K562 (cell line): Measurements from ENCODE around the gene GTF2I. TPM values are rescaled to one million over a fixed set of nuclear protein-coding genes. Genes with fewer than 3 reads are reported as not detected.

Experiments
- ATAC-seq: fragments of 200-7000 bp; cut with Tn5 transposase; 3 replicates; pipeline ENCODE4 v1.9.1; 2020; ENCODE audit warnings: moderate library complexity
- BruUV-seq: library from RNA; stranded (reverse); fragments of 400-500 nt; replicated peaks from 2 replicates; lab custom pipeline; 2021; lab: Mats Ljungman, UMichigan
- CTCF ChIA-PET: fragments of 300-600 bp; formaldehyde crosslinking; extraction: SDS; loops from one replicate; lab custom pipeline; 2021; ENCODE audit warnings: low intra/inter-chr PET ratio; lab: Yijun Ruan, JAX
- POLR2A ChIA-PET: fragments of 300-600, 350-650 bp; sonication (Branson Sonifier 250); formaldehyde crosslinking; extraction: SDS; loops from one replicate; lab custom pipeline; 2021; ENCODE audit warnings: antibody characterized with exemption, inconsistent platforms; lab: Yijun Ruan, JAX
- DNase-seq, 4 experiments: peaks; one replicate each; pipeline versions ENCODE4 v3.0.0 to v3.0.0-alpha.2; 2011 to 2018; ENCODE audit warnings: low spot score in 3 of 4, mixed read lengths in 3 of 4; ENCODE audit errors: extremely low read depth in 1 of 4
- FAIRE-seq: peaks from 2 replicates; lab custom pipeline; 2011; peaks lifted over from hg19 to GRCh38; lab: Jason Lieb, UNC
- H2AFZ ChIP-seq: 2 replicates; pipeline ENCODE4 v1.6.0; 2011; ENCODE audit warnings: low read depth, low read length, control low read depth, inconsistent platforms
- H3K27ac ChIP-seq: fragments of 200-600 bp; 3 replicates; pipeline ENCODE4 v1.8.0; 2011; ENCODE audit warnings: low read depth, mild to moderate bottlenecking, control low read depth, inconsistent platforms, low read length, moderate library complexity, mixed read lengths; ENCODE audit errors: extremely low read depth
- H3K27me3 ChIP-seq, 2 experiments: fragments of 300-600 bp in 1 of 2; 2 replicates in 1 of 2; 3 replicates in 1 of 2; pipeline versions ENCODE4 v1.6.0 to v1.8.0; 2011; ENCODE audit warnings: inconsistent platforms in 2 of 2, low read length in 2 of 2, mild to moderate bottlenecking in 1 of 2, mixed read lengths in 1 of 2, moderate library complexity in 1 of 2; ENCODE audit not compliant: control insufficient read depth in 2 of 2, insufficient read depth in 2 of 2
- H3K36me3 ChIP-seq: fragments of 300-600 bp; 3 replicates; pipeline ENCODE4 v1.8.0; 2011; ENCODE audit warnings: mild to moderate bottlenecking, low read length, inconsistent platforms; ENCODE audit not compliant: control insufficient read depth, insufficient read depth
- H3K4me1 ChIP-seq, 2 experiments: fragments of 200-600 bp in 1 of 2; replicated peaks in 1 of 2; 2 replicates in 1 of 2; 3 replicates in 1 of 2; pipeline versions ENCODE4 v1.5.1 to v1.8.0; 2011; ENCODE audit warnings: inconsistent platforms in 2 of 2, low read length in 2 of 2, mild to moderate bottlenecking in 1 of 2, mixed read lengths in 1 of 2, moderate library complexity in 1 of 2; ENCODE audit not compliant: control insufficient read depth in 2 of 2, insufficient read depth in 2 of 2
- H3K4me2 ChIP-seq: 2 replicates; pipeline ENCODE4 v1.6.1; 2011; ENCODE audit warnings: low read length, control low read depth, inconsistent platforms, mixed read lengths; ENCODE audit not compliant: insufficient read depth
- H3K4me3 ChIP-seq: fragments of 200-600 bp; sonication (generic), shearing (Covaris generic); 2 replicates; pipeline ENCODE4 v1.5.1; 2016; ENCODE audit warnings: control low read depth, inconsistent platforms
- H3K79me2 ChIP-seq: fragments of 200-600 bp; 3 replicates; pipeline ENCODE4 v1.8.0; 2011; ENCODE audit warnings: low read length, inconsistent platforms; ENCODE audit not compliant: control insufficient read depth, insufficient read depth
- H3K9ac ChIP-seq, 2 experiments: 2 replicates each; pipeline versions ENCODE4 v1.6.0 to v1.6.1; 2011; ENCODE audit warnings: low read depth in 2 of 2, low read length in 2 of 2, control low read depth in 1 of 2, inconsistent platforms in 1 of 2, mild to moderate bottlenecking in 1 of 2, mixed read lengths in 1 of 2; ENCODE audit not compliant: insufficient read depth in 1 of 2
- H3K9me1 ChIP-seq: one replicate; pipeline ENCODE4 v1.6.0; 2011; ENCODE audit warnings: inconsistent platforms, mild to moderate bottlenecking, low read length, moderate library complexity; ENCODE audit not compliant: control insufficient read depth, insufficient read depth
- H3K9me3 ChIP-seq: replicated peaks from 2 replicates; pipeline ENCODE4 v1.5.1; 2011; ENCODE audit warnings: low read depth, low read length, inconsistent platforms; ENCODE audit not compliant: control insufficient read depth, insufficient read depth
- H4K20me1 ChIP-seq: replicated peaks from 2 replicates; pipeline ENCODE4 v1.6.1; 2011; ENCODE audit warnings: low read length, inconsistent platforms, mixed read lengths; ENCODE audit not compliant: control insufficient read depth, insufficient read depth
- RAD21 ChIP-seq, 2 experiments: fragments of 250-450 bp in 1 of 2; fragments of 450-650 bp in 1 of 2; sonication (Bioruptor Pico) in 1 of 2; formaldehyde crosslinking in 1 of 2; IDR thresholded peaks in 1 of 2; conservative IDR thresholded peaks in 1 of 2; 2 replicates each; pipeline versions ENCODE4 v1.4.0 to v1.8.0; 2020 to 2022; ENCODE audit warnings: mild to moderate bottlenecking in 2 of 2, moderate library complexity in 1 of 2
- SUPT5H ChIP-seq: fragments of 450-650 bp; IDR thresholded peaks from 2 replicates; pipeline ENCODE4 v1.6.1; 2016
- ZC3H11A ChIP-seq: IDR thresholded peaks from 2 replicates; pipeline ENCODE4 v1.6.1; 2012; ENCODE audit warnings: low read depth, low read length, improper control_type of control experiment
- WGBS: fragments of 100-300 bp; shearing (Covaris generic); methylation state at CpG from one replicate; pipeline ENCODE4 v1.1.6; 2016; ENCODE audit warnings: low coverage, mixed read lengths; ENCODE audit not compliant: insufficient coverage; ENCODE audit errors: missing lambda C conversion rate; 5-methylcytosine and 5-hydroxymethylcytosine counted together
- in situ Hi-C: fragments of 300-500 bp; cut with MboI; formaldehyde crosslinking; loops from 4 replicates; pipeline ENCODE4 v1.15.0; 2018; ENCODE audit warnings: inconsistent platforms, mixed read lengths
- intact Hi-C: fragments of 100-400 bp; cut with micrococcal nuclease; formaldehyde crosslinking; loops from 2 replicates; pipeline ENCODE4 v1.14.2; 2022
- polyA plus RNA-seq, 8 experiments: library from polyadenylated mRNA; depleted of rRNA in 4 of 8; stranded (reverse) in 5 of 8; unstranded in 3 of 8; fragments of >200 nt; fragmentation: Nextera tagmentation in 2 of 8; fragmentation: Illumina TruSeq in 1 of 8; extraction: Ambion mirVana in 2 of 8; extraction: Trizol in 1 of 8; gene quantifications; 2 replicates each; pipeline versions ENCODE4 v1.2.1 to v1.2.3, GENCODE V29; 2011 to 2014; ENCODE audit warnings: inconsistent platforms in 1 of 8, missing spikeins in 1 of 8
- total RNA-seq, 7 experiments: library from RNA; depleted of rRNA in 6 of 7; stranded (reverse); fragments of >200 nt in 6 of 7; fragmentation: Illumina TruSeq in 2 of 7; extraction: Trizol in 2 of 7; gene quantifications; 2 replicates each; pipeline versions ENCODE4 v1.2.1 to v1.2.3, GENCODE V29; 2011 to 2021; ENCODE audit warnings: low replicate concordance in 1 of 7
- TF ChIP-seq, protein P1 (sequence below), 2 experiments: fragments of 450-650 bp; formaldehyde crosslinking in 1 of 2; IDR thresholded peaks; 2 replicates each; pipeline versions ENCODE4 v1.4.0 to v1.6.1; 2014 to 2020; ENCODE audit warnings: mild to moderate bottlenecking in 2 of 2, borderline replicate concordance in 1 of 2, low read depth in 1 of 2
- TF ChIP-seq, protein P2 (sequence below), 3 experiments: IDR thresholded peaks in 2 of 3; conservative IDR thresholded peaks in 1 of 3; 2 replicates each; pipeline ENCODE4 v1.5.1; 2011 to 2012; ENCODE audit warnings: low read length in 3 of 3, mild to moderate bottlenecking in 3 of 3, control low read depth in 2 of 3, improper control_type of control experiment in 1 of 3, inconsistent platforms in 1 of 3, low read depth in 1 of 3, mixed read lengths in 1 of 3, moderate library complexity in 1 of 3; ENCODE audit not compliant: insufficient read depth in 2 of 3

The GTF2I gene
- total and polyA plus RNA-seq, 9 of the 15 experiments (the other 6 are each of a cell fraction or from before 2014, with no cell fraction given) = 8.4 to 161 (median 90.0) TPM

DNA sequence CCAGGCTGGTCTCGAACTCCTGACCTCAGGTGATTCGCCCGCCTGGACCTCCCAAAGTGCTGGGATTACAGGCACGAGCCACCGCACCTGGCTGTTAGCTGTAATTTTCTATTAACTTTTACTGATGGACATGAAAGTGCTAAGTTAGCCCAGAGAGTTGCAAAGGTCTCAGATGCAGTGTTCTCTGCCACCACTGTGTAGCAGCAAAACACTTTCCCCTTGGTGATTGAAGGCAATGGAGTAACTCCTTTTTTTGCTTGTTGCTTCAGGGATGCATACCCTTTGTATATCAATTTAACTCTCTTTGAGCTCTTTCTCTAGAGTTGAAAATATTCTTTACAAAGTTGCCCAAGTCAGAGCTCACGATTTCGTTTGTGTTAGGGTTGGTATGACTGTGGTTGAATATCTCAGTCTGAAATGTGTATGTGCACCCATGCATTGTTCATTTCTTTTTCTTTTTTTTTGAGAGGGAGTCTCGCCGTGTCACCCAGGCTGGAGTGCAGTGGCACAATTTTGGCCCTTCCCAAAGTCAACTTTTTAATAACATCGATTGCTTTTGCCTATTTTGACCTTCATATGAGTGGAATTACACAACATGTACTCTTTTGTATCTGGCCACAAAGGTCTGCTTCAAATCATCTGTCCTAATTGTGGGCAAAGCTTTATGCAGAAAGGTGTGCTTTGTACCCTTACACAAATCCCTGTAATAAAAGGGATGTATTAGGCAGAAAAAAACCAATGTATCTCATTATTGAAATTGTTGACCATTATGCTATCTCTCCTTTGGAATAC is 52.6 kb downstream of the GTF2I start:
- ChIA-PET POLR2A (interaction anchor here (0.5 kb wide), 1 partner anchor 456 kb away, joined by 3 read pairs; no protein-coding TSS in a partner anchor), CTCF (interaction anchor here (1.2 to 1.6 kb wide), 3 partner anchors 156 to 337 kb away, joined by 3 to 6 read pairs (median 4); no protein-coding TSS in a partner anchor)
- Histone ChIP-seq H3K4me1 (no peaks in the 10 kb centered on the region), H3K4me2 (no peak overlapping the region), H3K4me3 (no peak overlapping the region), H3K36me3 (peaks cover 88% of the 10 kb centered on the region), H3K27me3 (no peaks in the 10 kb centered on the region), H2AFZ (no peak overlapping the region), H3K9me3 (no peaks in the 10 kb centered on the region), H3K9ac (no peak overlapping the region), H4K20me1 (no peaks in the 10 kb centered on the region), H3K27ac (no peak overlapping the region), H3K79me2 (no peaks in the 10 kb centered on the region), H3K9me1 (no peaks in the 10 kb centered on the region)
- BruUV-seq = no TSS peak
- intact Hi-C loops (loop anchor here (5.0 to 10.0 kb wide), 2 partner anchors 83 to 155 kb away; no protein-coding TSS in a partner anchor), in situ Hi-C loops (loop anchor here (25.0 kb wide), 2 partner anchors 152 to 502 kb away; partner anchors contain the start of gene GTF2IRD2)
- FAIRE-seq = peak; percentile 77
- WGBS = 93% methylated on average over 10 of the region's 10 CpGs
- DNase-seq = peak in 1 of 4 experiments; percentile 32
- TF ChIP-seq SUPT5H (no peak), ZC3H11A (no peak), RAD21 (CRISPR knock-in tag; conservative IDR thresholded peaks at IDR 0.05 in 1 of 2, IDR thresholded peaks at IDR 0.05 in 1 of 2) (peak; percentile 40 to 77; a peak in 3 of 4 replicates)
- TF ChIP-seq, protein P1, sequence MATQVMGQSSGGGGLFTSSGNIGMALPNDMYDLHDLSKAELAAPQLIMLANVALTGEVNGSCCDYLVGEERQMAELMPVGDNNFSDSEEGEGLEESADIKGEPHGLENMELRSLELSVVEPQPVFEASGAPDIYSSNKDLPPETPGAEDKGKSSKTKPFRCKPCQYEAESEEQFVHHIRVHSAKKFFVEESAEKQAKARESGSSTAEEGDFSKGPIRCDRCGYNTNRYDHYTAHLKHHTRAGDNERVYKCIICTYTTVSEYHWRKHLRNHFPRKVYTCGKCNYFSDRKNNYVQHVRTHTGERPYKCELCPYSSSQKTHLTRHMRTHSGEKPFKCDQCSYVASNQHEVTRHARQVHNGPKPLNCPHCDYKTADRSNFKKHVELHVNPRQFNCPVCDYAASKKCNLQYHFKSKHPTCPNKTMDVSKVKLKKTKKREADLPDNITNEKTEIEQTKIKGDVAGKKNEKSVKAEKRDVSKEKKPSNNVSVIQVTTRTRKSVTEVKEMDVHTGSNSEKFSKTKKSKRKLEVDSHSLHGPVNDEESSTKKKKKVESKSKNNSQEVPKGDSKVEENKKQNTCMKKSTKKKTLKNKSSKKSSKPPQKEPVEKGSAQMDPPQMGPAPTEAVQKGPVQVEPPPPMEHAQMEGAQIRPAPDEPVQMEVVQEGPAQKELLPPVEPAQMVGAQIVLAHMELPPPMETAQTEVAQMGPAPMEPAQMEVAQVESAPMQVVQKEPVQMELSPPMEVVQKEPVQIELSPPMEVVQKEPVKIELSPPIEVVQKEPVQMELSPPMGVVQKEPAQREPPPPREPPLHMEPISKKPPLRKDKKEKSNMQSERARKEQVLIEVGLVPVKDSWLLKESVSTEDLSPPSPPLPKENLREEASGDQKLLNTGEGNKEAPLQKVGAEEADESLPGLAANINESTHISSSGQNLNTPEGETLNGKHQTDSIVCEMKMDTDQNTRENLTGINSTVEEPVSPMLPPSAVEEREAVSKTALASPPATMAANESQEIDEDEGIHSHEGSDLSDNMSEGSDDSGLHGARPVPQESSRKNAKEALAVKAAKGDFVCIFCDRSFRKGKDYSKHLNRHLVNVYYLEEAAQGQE (IDR thresholded peaks at IDR 0.05; ENCODE audit: borderline replicate concordance) = peak; percentile 64
- TF ChIP-seq, protein P1 (CRISPR knock-in tag; IDR thresholded peaks at IDR 0.05; ENCODE audit: low read depth) = no peak
- TF ChIP-seq, protein P2, sequence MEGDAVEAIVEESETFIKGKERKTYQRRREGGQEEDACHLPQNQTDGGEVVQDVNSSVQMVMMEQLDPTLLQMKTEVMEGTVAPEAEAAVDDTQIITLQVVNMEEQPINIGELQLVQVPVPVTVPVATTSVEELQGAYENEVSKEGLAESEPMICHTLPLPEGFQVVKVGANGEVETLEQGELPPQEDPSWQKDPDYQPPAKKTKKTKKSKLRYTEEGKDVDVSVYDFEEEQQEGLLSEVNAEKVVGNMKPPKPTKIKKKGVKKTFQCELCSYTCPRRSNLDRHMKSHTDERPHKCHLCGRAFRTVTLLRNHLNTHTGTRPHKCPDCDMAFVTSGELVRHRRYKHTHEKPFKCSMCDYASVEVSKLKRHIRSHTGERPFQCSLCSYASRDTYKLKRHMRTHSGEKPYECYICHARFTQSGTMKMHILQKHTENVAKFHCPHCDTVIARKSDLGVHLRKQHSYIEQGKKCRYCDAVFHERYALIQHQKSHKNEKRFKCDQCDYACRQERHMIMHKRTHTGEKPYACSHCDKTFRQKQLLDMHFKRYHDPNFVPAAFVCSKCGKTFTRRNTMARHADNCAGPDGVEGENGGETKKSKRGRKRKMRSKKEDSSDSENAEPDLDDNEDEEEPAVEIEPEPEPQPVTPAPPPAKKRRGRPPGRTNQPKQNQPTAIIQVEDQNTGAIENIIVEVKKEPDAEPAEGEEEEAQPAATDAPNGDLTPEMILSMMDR (IDR thresholded peaks at IDR 0.05 in 2 of 3, conservative IDR thresholded peaks at IDR 0.05 in 1 of 3; ENCODE audit: insufficient read depth in 2 of 3, low read depth in 1 of 3, low read length in 3 of 3) = peak; percentile 33 to 52 (median 45); a peak in 4 of 6 replicates
- TF ChIP-seq, all 486 proteins: peak for 3
- ATAC-seq = peak; percentile 75
